Neutrophil (primary cell): ENCODE results near the gene DOK6.

Experiments
- H3K27ac ChIP-seq: fragments of 200-600 bp; sonication (generic); 2 replicates; pipeline ENCODE4 v1.5.1; 2016; ENCODE audit warnings: mild to moderate bottlenecking, moderate library complexity
- H3K27me3 ChIP-seq: fragments of 200-600 bp; sonication (generic); 2 replicates; pipeline ENCODE4 v1.6.0; 2016; ENCODE audit warnings: mild to moderate bottlenecking
- H3K36me3 ChIP-seq: fragments of 200-600 bp; sonication (generic); 2 replicates; pipeline ENCODE4 v1.5.1; 2017
- H3K4me1 ChIP-seq, 2 experiments: fragments of 200-600 bp in 1 of 2; sonication (generic) in 1 of 2; 1 replicate in 1 of 2; 2 replicates in 1 of 2; pipeline versions ENCODE4 v1.5.1 to v1.6.1; 2013 to 2016; ENCODE audit warnings: low read depth in 1 of 2, low read length in 1 of 2, mild to moderate bottlenecking in 1 of 2, moderate library complexity in 1 of 2; ENCODE audit not compliant: control insufficient read depth in 1 of 2, insufficient read depth in 1 of 2
- H3K4me3 ChIP-seq, 2 experiments: fragments of 200-600 bp in 1 of 2; sonication (generic) in 1 of 2; 1 replicate in 1 of 2; 2 replicates in 1 of 2; pipeline ENCODE4 v1.5.1; 2013 to 2016; ENCODE audit warnings: low read depth in 1 of 2, low read length in 1 of 2, mild to moderate bottlenecking in 1 of 2, moderate library complexity in 1 of 2
- H3K9me3 ChIP-seq: fragments of 200-600 bp; sonication (generic); 2 replicates; pipeline ENCODE4 v1.5.1; 2016
- CTCF ChIP-seq: fragments of 200-600 bp; sonication (generic); IDR thresholded peaks from 2 replicates; pipeline ENCODE4 v1.5.1; 2016; ENCODE audit warnings: antibody characterized with exemption

The DOK6 gene

GRCh38 chr18:69697689-69698088 is 297.0 kb downstream of the DOK6 start:
- no peaks in the 10 kb centered on the region for H3K27me3 ChIP-seq
- H3K4me3 ChIP-seq = no peak overlapping the region
- no peaks in the 10 kb centered on the region for H3K9me3 ChIP-seq
- H3K27ac ChIP-seq = no peak overlapping the region
- H3K36me3 ChIP-seq = no peaks in the 10 kb centered on the region
- TF ChIP-seq CTCF = no peak
- no peaks in the 10 kb centered on the region for H3K4me1 ChIP-seq

GRCh38 chr18:69701305-69701704 is 300.6 kb downstream of the DOK6 start:
- Histone ChIP-seq H3K4me1 (no peaks in the 10 kb centered on the region), H3K4me3 (no peak overlapping the region), H3K27me3 (no peaks in the 10 kb centered on the region), H3K27ac (no peak overlapping the region), H3K36me3 (no peaks in the 10 kb centered on the region), H3K9me3 (no peaks in the 10 kb centered on the region)
- TF ChIP-seq CTCF = no peak

- Histone ChIP-seq H3K9me3 (no peaks in the 10 kb centered on the region), H3K4me3 (no peak overlapping the region), H3K27me3 (no peaks in the 10 kb centered on the region), H3K27ac (no peak overlapping the region), H3K36me3 (no peaks in the 10 kb centered on the region), H3K4me1 (no peaks in the 10 kb centered on the region)
- no peak for TF ChIP-seq CTCF
These were observed 302.8 kb downstream of the DOK6 start for GRCh38 chr18:69703461-69703860.

- Histone ChIP-seq H3K4me3 (no peak overlapping the region), H3K27me3 (no peaks in the 10 kb centered on the region), H3K9me3 (no peaks in the 10 kb centered on the region), H3K4me1 (no peaks in the 10 kb centered on the region), H3K27ac (no peak overlapping the region), H3K36me3 (no peaks in the 10 kb centered on the region)
- no peak for TF ChIP-seq CTCF
These were observed 305.3 kb downstream of the DOK6 start for GRCh38 chr18:69705987-69706386.

- Histone ChIP-seq H3K27ac (no peak overlapping the region), H3K36me3 (no peaks in the 10 kb centered on the region), H3K27me3 (no peaks in the 10 kb centered on the region), H3K4me1 (no peaks in the 10 kb centered on the region), H3K4me3 (no peak overlapping the region), H3K9me3 (no peaks in the 10 kb centered on the region)
- TF ChIP-seq CTCF = no peak
These were observed 308.2 kb downstream of the DOK6 start for GRCh38 chr18:69708844-69709243.

GRCh38 chr18:69715191-69715795 is 314.6 kb downstream of the DOK6 start:
- H3K9me3 ChIP-seq = peaks cover 2% of the 10 kb centered on the region
- H3K27ac ChIP-seq = no peak overlapping the region
- TF ChIP-seq CTCF = no peak
- H3K4me3 ChIP-seq = no peak overlapping the region
- no peaks in the 10 kb centered on the region for H3K36me3 ChIP-seq
- H3K4me1 ChIP-seq = no peaks in the 10 kb centered on the region
- no peaks in the 10 kb centered on the region for H3K27me3 ChIP-seq
